Activated T-cell treated with anti-CD3 and anti-CD28 coated beads, Interleukin-2, amount 50 U/mL, for 24 hours (primary cell): Measurements from ENCODE around the gene MUC4.
"Not testable (repeated sequence)": the region's sequence is repeated elsewhere in the genome, so short reads cannot be mapped to it uniquely, and the experiment has no call there.

Experiments
- DNase-seq: peaks from one replicate; pipeline ENCODE4 v3.0.0-alpha.2; 2020
- H3K27ac Mint-ChIP-seq: 2 replicates; pipeline ENCODE4 v1.8.0; 2020; ENCODE audit warnings: mild to moderate bottlenecking, mixed read lengths
- H3K27me3 Mint-ChIP-seq: 2 replicates; pipeline ENCODE4 v1.8.0; 2020; ENCODE audit warnings: mixed read lengths
- H3K36me3 Mint-ChIP-seq: 2 replicates; pipeline ENCODE4 v1.8.0; 2020; ENCODE audit warnings: low read depth, mixed read lengths
- H3K4me1 Mint-ChIP-seq: 2 replicates; pipeline ENCODE4 v1.8.0; 2020; ENCODE audit warnings: low read depth, mixed read lengths
- H3K4me3 Mint-ChIP-seq: 2 replicates; pipeline ENCODE4 v1.8.0; 2020; ENCODE audit warnings: mild to moderate bottlenecking, moderate library complexity, mixed read lengths
- H3K9me3 Mint-ChIP-seq: 2 replicates; pipeline ENCODE4 v1.8.0; 2020; ENCODE audit warnings: mixed read lengths

MUC4 gene

GRCh38 chr3:195824425-195825190, 12.9 kb upstream of the MUC4 start:
- not testable (repeated sequence) for H3K9me3 Mint-ChIP-seq, H3K4me3 Mint-ChIP-seq, H3K36me3 Mint-ChIP-seq, H3K4me1 Mint-ChIP-seq, DNase-seq, H3K27ac Mint-ChIP-seq, H3K27me3 Mint-ChIP-seq

- Mint-ChIP-seq H3K36me3 (no peaks in the 10 kb centered on the region), H3K4me3 (no peak overlapping the region), H3K4me1 (no peaks in the 10 kb centered on the region), H3K9me3 (no peaks in the 10 kb centered on the region), H3K27ac (no peak overlapping the region), H3K27me3 (no peaks in the 10 kb centered on the region)
- no peak for DNase-seq
These were observed 12.3 kb upstream of the MUC4 start for GRCh38 chr3:195823999-195824398.

GRCh38 chr3:195823280-195823679, 11.6 kb upstream of the MUC4 start:
- no peaks in the 10 kb centered on the region for H3K4me1 Mint-ChIP-seq
- no peak for DNase-seq
- no peak overlapping the region for H3K27ac Mint-ChIP-seq
- H3K4me3 Mint-ChIP-seq = no peak overlapping the region
- no peaks in the 10 kb centered on the region for H3K27me3 Mint-ChIP-seq
- H3K36me3 Mint-ChIP-seq = no peaks in the 10 kb centered on the region
- H3K9me3 Mint-ChIP-seq = no peaks in the 10 kb centered on the region

- Mint-ChIP-seq H3K4me3 (no peak overlapping the region), H3K36me3 (no peaks in the 10 kb centered on the region), H3K9me3 (no peaks in the 10 kb centered on the region), H3K4me1 (no peaks in the 10 kb centered on the region), H3K27ac (no peak overlapping the region), H3K27me3 (no peaks in the 10 kb centered on the region)
- no peak for DNase-seq
These were observed 10.5 kb upstream of the MUC4 start for GRCh38 chr3:195822131-195822696.

GRCh38 chr3:195821403-195822130, 9.8 kb upstream of the MUC4 start:
- DNase-seq = no peak
- Mint-ChIP-seq H3K4me1 (no peaks in the 10 kb centered on the region), H3K27ac (no peak overlapping the region), H3K36me3 (no peaks in the 10 kb centered on the region), H3K9me3 (no peaks in the 10 kb centered on the region), H3K27me3 (no peaks in the 10 kb centered on the region), H3K4me3 (no peak overlapping the region)

GRCh38 chr3:195820901-195821300, 9.2 kb upstream of the MUC4 start:
- H3K4me3 Mint-ChIP-seq = no peak overlapping the region
- DNase-seq = no peak
- no peaks in the 10 kb centered on the region for H3K4me1 Mint-ChIP-seq
- H3K36me3 Mint-ChIP-seq = no peaks in the 10 kb centered on the region
- no peaks in the 10 kb centered on the region for H3K9me3 Mint-ChIP-seq
- H3K27me3 Mint-ChIP-seq = no peaks in the 10 kb centered on the region
- no peak overlapping the region for H3K27ac Mint-ChIP-seq

- H3K4me1 Mint-ChIP-seq = no peaks in the 10 kb centered on the region
- no peaks in the 10 kb centered on the region for H3K36me3 Mint-ChIP-seq
These were observed 8.5 kb upstream of the MUC4 start for GRCh38 chr3:195820186-195820585.

GRCh38 chr3:195818301-195818700, 6.6 kb upstream of the MUC4 start:
- Mint-ChIP-seq H3K27ac (no peak overlapping the region), H3K4me1 (no peaks in the 10 kb centered on the region), H3K9me3 (no peaks in the 10 kb centered on the region), H3K27me3 (no peaks in the 10 kb centered on the region), H3K4me3 (no peak overlapping the region), H3K36me3 (no peaks in the 10 kb centered on the region)
- DNase-seq = no peak

More at GRCh38 chr3:195820186-195820585, 8.5 kb upstream of the MUC4 start:
- Mint-ChIP-seq H3K27ac (no peak overlapping the region), H3K4me3 (no peak overlapping the region), H3K27me3 (no peaks in the 10 kb centered on the region), H3K9me3 (no peaks in the 10 kb centered on the region)
- no peak for DNase-seq

GRCh38 chr3:195817578-195818135, 5.9 kb upstream of the MUC4 start:
- DNase-seq = no peak
- Mint-ChIP-seq H3K36me3 (no peaks in the 10 kb centered on the region), H3K4me1 (no peaks in the 10 kb centered on the region), H3K4me3 (no peak overlapping the region), H3K9me3 (no peaks in the 10 kb centered on the region), H3K27ac (no peak overlapping the region), H3K27me3 (no peaks in the 10 kb centered on the region)

- H3K4me1 Mint-ChIP-seq, H3K36me3 Mint-ChIP-seq, H3K27ac Mint-ChIP-seq, H3K9me3 Mint-ChIP-seq, H3K4me3 Mint-ChIP-seq, DNase-seq, H3K27me3 Mint-ChIP-seq: not testable (repeated sequence)
These were observed 4.7 kb upstream of the MUC4 start for GRCh38 chr3:195816276-195816913.

GRCh38 chr3:195815169-195815771, 3.5 kb upstream of the MUC4 start:
- H3K27me3 Mint-ChIP-seq = no peaks in the 10 kb centered on the region
- H3K4me3 Mint-ChIP-seq = no peak overlapping the region
- H3K27ac Mint-ChIP-seq = no peak overlapping the region
- DNase-seq = no peak
- no peaks in the 10 kb centered on the region for H3K4me1 Mint-ChIP-seq
- H3K36me3 Mint-ChIP-seq = no peaks in the 10 kb centered on the region
- no peaks in the 10 kb centered on the region for H3K9me3 Mint-ChIP-seq

- Mint-ChIP-seq H3K36me3 (no peaks in the 10 kb centered on the region), H3K27me3 (peaks cover 3% of the 10 kb centered on the region), H3K4me1 (no peaks in the 10 kb centered on the region), H3K9me3 (no peaks in the 10 kb centered on the region), H3K27ac (no peak overlapping the region), H3K4me3 (no peak overlapping the region)
- no peak for DNase-seq
These were observed 2.3 kb upstream of the MUC4 start for GRCh38 chr3:195813916-195814640.

GRCh38 chr3:195812366-195812765, 637 bp upstream of the MUC4 start:
- Mint-ChIP-seq H3K4me3 (no peak overlapping the region), H3K4me1 (no peaks in the 10 kb centered on the region), H3K36me3 (no peaks in the 10 kb centered on the region), H3K27ac (no peak overlapping the region), H3K9me3 (no peaks in the 10 kb centered on the region), H3K27me3 (peaks cover 3% of the 10 kb centered on the region)
- no peak for DNase-seq

GRCh38 chr3:195810455-195810845, 1.3 kb downstream of the MUC4 start:
- H3K27me3 Mint-ChIP-seq = peaks cover 3% of the 10 kb centered on the region
- H3K36me3 Mint-ChIP-seq = no peaks in the 10 kb centered on the region
- no peaks in the 10 kb centered on the region for H3K9me3 Mint-ChIP-seq
- peaks cover 4% of the 10 kb centered on the region for H3K4me1 Mint-ChIP-seq
- no peak overlapping the region for H3K4me3 Mint-ChIP-seq
- no peak overlapping the region for H3K27ac Mint-ChIP-seq
- no peak for DNase-seq
